Mesothelial cell of epicardium (in vitro differentiated cells): ENCODE results near the gene BTG2. TPM values are rescaled to one million over a fixed set of nuclear protein-coding genes. Genes with fewer than 3 reads are reported as not detected.

Experiments
- DNase-seq, 2 experiments: peaks; one replicate each; pipeline ENCODE4 v3.0.0; 2021; ENCODE audit warnings: low spot score in 2 of 2; ENCODE audit not compliant: unreplicated experiment in 2 of 2
- H3K27ac Mint-ChIP-seq: 2 replicates; pipeline ENCODE4 v1.8.0; 2021; ENCODE audit warnings: mixed read lengths
- H3K27me3 Mint-ChIP-seq: 2 replicates; pipeline ENCODE4 v1.8.0; 2021; ENCODE audit warnings: low read depth, mixed read lengths
- H3K36me3 Mint-ChIP-seq: 2 replicates; pipeline ENCODE4 v1.8.0; 2021; ENCODE audit warnings: mixed read lengths
- H3K4me1 Mint-ChIP-seq: 2 replicates; pipeline ENCODE4 v1.8.0; 2021; ENCODE audit warnings: mixed read lengths
- H3K4me3 Mint-ChIP-seq: 2 replicates; pipeline ENCODE4 v1.8.0; 2021; ENCODE audit warnings: mild to moderate bottlenecking, moderate library complexity, mixed read lengths
- H3K9me3 Mint-ChIP-seq: 2 replicates; pipeline ENCODE4 v1.8.0; 2021; ENCODE audit warnings: mixed read lengths
- CTCF ChIP-seq: fragments of 200-600 bp; sonication (generic); IDR thresholded peaks from one replicate; pipeline ENCODE4 v1.5.0; 2021; ENCODE audit warnings: antibody characterized with exemption; ENCODE audit not compliant: unreplicated experiment
- total RNA-seq: library from RNA; stranded (reverse); gene quantifications from 3 replicates; pipeline ENCODE4 v1.2.1, GENCODE V29; 2021

BTG2 gene
- total RNA-seq, 1 donor from 2014 or later: 186 TPM

DNA sequence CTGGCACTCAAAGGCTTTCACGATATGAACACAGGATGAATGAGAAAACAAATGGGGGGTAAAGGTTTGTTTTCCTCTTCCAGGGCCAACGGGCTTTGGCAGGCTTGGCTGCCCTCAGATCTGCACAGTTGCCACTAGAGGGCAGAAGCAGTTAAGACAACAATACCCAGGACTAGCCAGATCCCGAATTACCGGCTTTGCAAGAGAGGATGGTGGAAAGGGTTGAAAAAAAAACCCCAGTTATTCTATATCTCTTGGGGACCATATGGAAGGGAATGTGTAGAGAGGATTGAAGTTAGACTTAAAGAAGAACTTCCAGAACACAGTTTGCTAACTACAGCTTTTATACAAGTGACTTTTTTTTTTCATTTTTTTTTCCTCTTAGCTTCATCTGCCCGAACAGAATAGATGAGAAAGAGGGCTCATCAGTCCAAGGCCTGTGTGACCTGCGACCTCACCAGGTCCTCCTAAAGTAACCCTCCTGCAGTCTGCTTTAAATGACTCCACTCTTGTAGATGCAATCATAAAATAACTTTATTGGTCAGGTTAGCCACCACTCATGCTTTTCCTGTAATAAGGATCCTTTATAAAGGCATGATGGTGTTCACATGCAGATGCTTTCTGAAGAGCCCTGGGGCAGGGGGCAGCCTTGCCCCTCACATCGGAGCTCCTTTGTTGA, 34.9 kb downstream of the BTG2 start:
- peak; percentile 46 to 67 for DNase-seq
- peak overlapping the region; percentile 31 for H3K27ac Mint-ChIP-seq
- H3K36me3 Mint-ChIP-seq: no peaks in the 10 kb centered on the region
- H3K27me3 Mint-ChIP-seq: no peaks in the 10 kb centered on the region
- peaks cover 49% of the 10 kb centered on the region for H3K4me1 Mint-ChIP-seq
- H3K9me3 Mint-ChIP-seq: no peaks in the 10 kb centered on the region
- TF ChIP-seq CTCF: peak; percentile 79
- no peak overlapping the region for H3K4me3 Mint-ChIP-seq

GRCh38 chr1:203342192-203342940, 37.0 kb downstream of the BTG2 start:
- H3K4me1 Mint-ChIP-seq: peaks cover 46% of the 10 kb centered on the region
- peak; percentile 77 for TF ChIP-seq CTCF
- no peaks in the 10 kb centered on the region for H3K9me3 Mint-ChIP-seq
- peak in 1 of 2 experiments; percentile 68 for DNase-seq
- peak overlapping the region; percentile 62 for H3K27ac Mint-ChIP-seq
- H3K4me3 Mint-ChIP-seq: no peak overlapping the region
- no peaks in the 10 kb centered on the region for H3K36me3 Mint-ChIP-seq
- H3K27me3 Mint-ChIP-seq: no peaks in the 10 kb centered on the region

GRCh38 chr1:203343956-203344754, 38.8 kb downstream of the BTG2 start:
- no peak for TF ChIP-seq CTCF
- Mint-ChIP-seq H3K9me3 (no peaks in the 10 kb centered on the region), H3K4me3 (peak overlapping the region; percentile 18), H3K36me3 (no peaks in the 10 kb centered on the region), H3K27ac (no peak overlapping the region), H3K4me1 (peaks cover 46% of the 10 kb centered on the region), H3K27me3 (peaks cover 6% of the 10 kb centered on the region)
- DNase-seq: no peak

DNA sequence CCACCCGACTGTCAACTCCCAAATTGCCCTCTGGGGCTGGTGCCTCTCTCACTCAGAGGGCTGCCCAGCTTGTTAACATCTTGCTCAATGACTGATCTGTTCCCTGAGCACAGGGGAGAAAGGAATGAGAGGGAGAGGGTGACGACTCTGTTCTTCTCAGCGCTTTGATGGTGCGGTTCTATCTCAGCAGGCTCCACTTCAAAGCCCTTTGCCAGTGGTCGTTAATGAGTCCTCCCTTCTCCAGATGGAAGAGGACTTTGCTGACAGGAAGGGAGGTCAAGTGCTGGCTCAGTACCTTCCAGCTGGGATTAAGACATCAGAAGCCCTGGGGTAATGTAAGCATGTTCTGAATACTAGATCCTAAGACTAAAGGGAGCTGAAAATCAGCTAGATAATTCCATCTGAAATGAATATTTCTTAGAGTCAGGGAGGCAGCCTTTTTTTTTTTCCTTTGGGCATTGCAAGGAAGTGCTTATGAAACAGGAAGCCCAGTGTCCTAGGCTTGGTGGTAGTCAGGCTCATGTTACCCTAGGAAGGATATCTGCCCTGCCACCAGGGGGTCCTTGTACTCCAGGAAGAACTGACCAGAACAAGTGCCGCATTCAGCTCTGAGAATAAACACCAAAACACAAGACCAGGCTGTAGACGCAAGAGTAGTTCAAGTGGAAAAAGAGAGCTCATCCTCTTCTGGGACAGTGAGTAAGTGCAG, 40.9 kb downstream of the BTG2 start:
- peak; percentile 34 for TF ChIP-seq CTCF
- H3K27me3 Mint-ChIP-seq: peaks cover 10% of the 10 kb centered on the region
- H3K4me1 Mint-ChIP-seq: peaks cover 50% of the 10 kb centered on the region
- H3K9me3 Mint-ChIP-seq: no peaks in the 10 kb centered on the region
- H3K27ac Mint-ChIP-seq: peak overlapping the region; percentile 31
- DNase-seq: no peak
- no peaks in the 10 kb centered on the region for H3K36me3 Mint-ChIP-seq
- H3K4me3 Mint-ChIP-seq: no peak overlapping the region

DNA sequence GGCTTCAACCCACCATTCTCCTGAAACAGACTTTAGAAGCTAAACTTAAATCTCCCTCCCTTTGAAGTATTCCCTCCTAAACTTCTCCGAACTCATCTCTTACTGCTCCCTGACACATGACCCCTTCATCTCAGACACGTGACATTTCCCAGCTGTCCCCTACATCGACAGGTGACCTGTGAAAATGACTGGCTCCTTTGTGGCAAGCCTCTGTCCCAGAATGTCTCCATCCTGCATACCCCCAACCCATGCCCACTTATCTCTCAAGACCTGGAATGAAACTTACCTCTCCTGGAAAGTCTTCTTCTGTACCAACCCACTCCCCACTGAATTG, 41.4 kb downstream of the BTG2 start:
- Mint-ChIP-seq H3K27ac (no peak overlapping the region), H3K4me1 (peaks cover 53% of the 10 kb centered on the region), H3K27me3 (peaks cover 12% of the 10 kb centered on the region), H3K9me3 (no peaks in the 10 kb centered on the region), H3K36me3 (no peaks in the 10 kb centered on the region), H3K4me3 (no peak overlapping the region)
- no peak for TF ChIP-seq CTCF
- no peak for DNase-seq
